Ovary (tissue), 9 donors: ENCODE results near the gene DOCK1. TPM values are rescaled to one million over a fixed set of nuclear protein-coding genes. Genes with fewer than 3 reads are reported as not detected.

ENCODE experiments used
- DNase-seq, 5 donors: peaks; one replicate each; pipeline ENCODE4 v3.0.0-alpha.2; 2019 to 2020
- H3K27ac ChIP-seq, 2 donors: fragments of 200-600 bp; one replicate each; pipeline versions ENCODE4 v1.5.1 to v1.8.0; 2019 to 2022
- H3K27me3 ChIP-seq: fragments of 200-600 bp; one replicate; pipeline ENCODE4 v1.8.0; 2022
- H3K36me3 ChIP-seq: fragments of 200-600 bp; sonication (generic); one replicate; pipeline ENCODE4 v1.5.1; 2019
- H3K4me1 ChIP-seq: one replicate; pipeline ENCODE4 v1.8.1; 2013; ENCODE audit warnings: mild to moderate bottlenecking, moderate library complexity; ENCODE audit not compliant: insufficient read depth
- H3K4me3 ChIP-seq: fragments of 200-600 bp; sonication (generic); one replicate; pipeline ENCODE4 v1.5.1; 2017
- H3K9me3 ChIP-seq, 2 donors: fragments of 200-600 bp in 1 of 2; sonication (generic) in 1 of 2; one replicate each; pipeline versions ENCODE4 v1.5.1 to v1.8.1; 2013 to 2019; ENCODE audit warnings: mild to moderate bottlenecking in 1 of 2, moderate library complexity in 1 of 2
- EP300 ChIP-seq: sonication (generic); formaldehyde crosslinking; IDR thresholded peaks from one replicate; pipeline ENCODE4 v1.6.1; 2017; ENCODE audit warnings: antibody characterized with exemption
- POLR2A ChIP-seq: fragments of 450-650 bp; IDR thresholded peaks from one replicate; pipeline ENCODE4 v1.6.1; 2017; ENCODE audit warnings: antibody characterized with exemption, mild to moderate bottlenecking, moderate library complexity
- WGBS, 3 donors: extraction: QIAGEN DNeasy Blood & Tissue Kit in 1 of 3; methylation state at CpG; one replicate each; pipeline versions ENCODE4 v1.1.5 to v1.1.7; 2013 to 2017; 5-methylcytosine and 5-hydroxymethylcytosine counted together
- intact Hi-C, 4 donors: fragments of 100-400 bp; cut with DNase I; formaldehyde crosslinking; loops; one replicate each; pipeline versions ENCODE4 v1.11.0 to v1.15.1; 2022 to 2023
- polyA plus RNA-seq, 2 donors: library from polyadenylated mRNA; stranded (reverse); fragments of 200-250 nt in 1 of 2; fragments of 350-450 nt in 1 of 2; fragmentation: Illumina TruSeq in 1 of 2; extraction: RNeasy Lipid Tissue Mini Kit (QIAGEN cat#74804) in 1 of 2; gene quantifications; one replicate each; pipeline ENCODE4 v1.2.3, GENCODE V29; 2013 to 2014
- total RNA-seq, 7 donors: library from RNA; depleted of rRNA in 2 of 7; stranded (reverse); fragments of >200 nt in 2 of 7; fragmentation: NEBNext Ultra II Directional in 3 of 7; extraction: Animal tissue kit (Norgen Biotek cat#: 25700) in 3 of 7; gene quantifications; one replicate each; pipeline versions ENCODE4 v1.1.0 to v1.2.4, GENCODE V29; 2016 to 2023
- TF ChIP-seq, protein P1 (sequence below), 3 donors: fragments of 450-650 bp in 2 of 3; fragments of 200-600 bp in 1 of 3; IDR thresholded peaks; one replicate each; pipeline versions ENCODE4 v1.5.1 to v1.8.0; 2016 to 2022; ENCODE audit warnings: antibody characterized with exemption in 3 of 3, mild to moderate bottlenecking in 1 of 3
- donor health status: DM: no; HTN: no; CAD: no; lungs with moderate emphysema.
- donor health status: DM: no; HTN: no; CAD: no.
- donor health status: Bipolar disorder and iron deficiency.
- donor health status: DM: yes; HTN: yes; CAD: no.
- donor health status: DM: no; HTN: no; CAD: no.
- donor health status: DM: yes; HTN: yes; CAD: no.

DOCK1 gene
- total and polyA plus RNA-seq, 9 donors: 24.7 to 68.3 (median 51.1) TPM

DNA sequence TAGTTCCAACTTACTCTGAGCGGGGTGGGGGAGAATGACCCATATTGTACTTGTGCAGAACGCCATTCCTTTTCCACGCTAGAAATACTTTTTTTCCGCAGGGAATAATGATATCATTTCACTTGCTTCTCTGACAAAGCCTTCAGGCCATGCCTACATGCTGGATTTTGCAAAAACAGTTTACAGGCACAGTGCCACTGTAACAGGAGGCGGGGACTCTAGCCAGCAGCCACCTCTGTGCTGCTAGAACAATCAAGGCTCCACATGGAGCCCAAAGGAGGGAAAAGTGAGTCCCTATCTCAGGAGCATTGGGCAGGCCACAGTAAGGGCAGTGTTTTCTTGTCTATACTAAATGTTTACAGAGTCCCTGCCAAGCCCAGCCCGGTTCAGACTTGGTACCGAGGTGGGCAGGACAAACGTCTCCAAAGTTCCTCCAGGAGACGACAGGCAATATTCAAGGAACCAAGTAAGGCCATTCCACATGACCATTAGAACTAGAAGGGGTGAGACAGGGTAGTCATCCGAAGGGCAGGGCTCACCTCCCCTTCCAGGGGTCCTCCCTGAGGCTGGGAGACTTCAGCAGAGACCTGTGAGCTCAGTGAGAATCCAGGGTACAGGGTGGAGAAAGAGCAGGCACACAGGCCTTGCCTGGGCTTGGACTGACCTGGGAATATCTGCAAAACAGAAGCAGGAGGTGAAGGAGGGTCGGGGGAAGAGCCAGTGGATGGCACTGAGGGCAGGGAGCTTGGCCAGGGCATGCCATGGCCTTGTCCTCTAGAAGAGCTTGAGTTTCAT, 553.0 kb downstream of the DOCK1 start:
- WGBS, 3 donors: 90 to 94% (median 91%) methylated on average over 11 of the region's 11 CpGs
- intact Hi-C loops: no loop called here
- Histone ChIP-seq H3K4me3 (no peak overlapping the region), H3K36me3 (no peaks in the 10 kb centered on the region), H3K4me1 (no peaks in the 10 kb centered on the region), H3K27ac (no peak overlapping the region), H3K9me3 (no peaks in the 10 kb centered on the region), H3K27me3 (no peaks in the 10 kb centered on the region)
- no peak for TF ChIP-seq EP300
- TF ChIP-seq POLR2A: no peak
- TF ChIP-seq, protein P1, sequence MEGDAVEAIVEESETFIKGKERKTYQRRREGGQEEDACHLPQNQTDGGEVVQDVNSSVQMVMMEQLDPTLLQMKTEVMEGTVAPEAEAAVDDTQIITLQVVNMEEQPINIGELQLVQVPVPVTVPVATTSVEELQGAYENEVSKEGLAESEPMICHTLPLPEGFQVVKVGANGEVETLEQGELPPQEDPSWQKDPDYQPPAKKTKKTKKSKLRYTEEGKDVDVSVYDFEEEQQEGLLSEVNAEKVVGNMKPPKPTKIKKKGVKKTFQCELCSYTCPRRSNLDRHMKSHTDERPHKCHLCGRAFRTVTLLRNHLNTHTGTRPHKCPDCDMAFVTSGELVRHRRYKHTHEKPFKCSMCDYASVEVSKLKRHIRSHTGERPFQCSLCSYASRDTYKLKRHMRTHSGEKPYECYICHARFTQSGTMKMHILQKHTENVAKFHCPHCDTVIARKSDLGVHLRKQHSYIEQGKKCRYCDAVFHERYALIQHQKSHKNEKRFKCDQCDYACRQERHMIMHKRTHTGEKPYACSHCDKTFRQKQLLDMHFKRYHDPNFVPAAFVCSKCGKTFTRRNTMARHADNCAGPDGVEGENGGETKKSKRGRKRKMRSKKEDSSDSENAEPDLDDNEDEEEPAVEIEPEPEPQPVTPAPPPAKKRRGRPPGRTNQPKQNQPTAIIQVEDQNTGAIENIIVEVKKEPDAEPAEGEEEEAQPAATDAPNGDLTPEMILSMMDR (IDR thresholded peaks at IDR 0.05): no peak
- no peak for DNase-seq

DNA sequence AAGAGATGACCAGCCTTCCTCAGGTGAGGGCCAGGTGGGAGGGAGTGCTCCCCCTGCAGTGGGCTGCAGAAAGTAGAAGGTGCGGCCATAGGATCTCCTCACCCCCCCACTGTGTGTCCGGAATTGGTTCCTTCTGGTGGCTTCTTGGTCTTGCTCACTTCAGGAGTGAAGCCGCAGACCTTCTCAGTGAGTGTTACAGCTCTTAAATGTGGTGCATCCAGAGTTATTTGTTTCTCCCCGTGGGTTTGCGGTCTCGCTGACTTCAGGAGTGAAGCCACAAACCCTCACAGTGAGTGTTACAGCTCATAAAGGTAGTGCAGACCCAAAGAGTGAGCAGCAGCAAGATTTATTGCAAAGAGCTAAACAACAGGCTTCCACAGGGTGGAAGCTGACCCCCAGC, 553.6 kb downstream of the DOCK1 start:
- intact Hi-C loops: no loop called here
- no peaks in the 10 kb centered on the region for H3K27me3 ChIP-seq
- no peaks in the 10 kb centered on the region for H3K9me3 ChIP-seq
- TF ChIP-seq, protein P1 (IDR thresholded peaks at IDR 0.05): no peak
- TF ChIP-seq POLR2A: no peak
- no peak for TF ChIP-seq EP300
- H3K4me3 ChIP-seq: no peak overlapping the region
- DNase-seq: no peak
- 84 to 99% (median 93%) methylated on average over 6 of the region's 6 CpGs for WGBS, 3 donors
- no peaks in the 10 kb centered on the region for H3K36me3 ChIP-seq
- H3K4me1 ChIP-seq: no peaks in the 10 kb centered on the region
- no peak overlapping the region for H3K27ac ChIP-seq

DNA sequence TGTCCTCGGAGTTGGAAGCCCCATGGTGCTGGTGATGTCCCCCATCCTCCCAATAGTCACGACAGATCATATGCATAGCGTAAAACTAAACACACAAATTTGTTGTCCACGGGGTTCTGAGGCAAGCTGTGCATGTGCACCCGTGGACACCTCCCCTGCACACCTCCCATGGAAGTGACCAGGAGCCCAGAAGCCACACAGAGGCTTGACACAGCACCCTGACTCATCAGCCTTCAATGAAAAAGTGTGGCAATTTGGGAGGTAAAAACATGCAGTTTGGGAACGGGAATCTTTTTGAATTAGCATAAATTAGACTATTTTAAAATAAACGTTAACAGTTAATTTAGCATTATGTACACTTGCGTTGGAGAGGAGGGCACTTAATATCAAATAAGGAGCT, 554.7 kb downstream of the DOCK1 start:
- 63 to 79% (median 76%) methylated on average over 8 of the region's 8 CpGs for WGBS, 3 donors

DNA sequence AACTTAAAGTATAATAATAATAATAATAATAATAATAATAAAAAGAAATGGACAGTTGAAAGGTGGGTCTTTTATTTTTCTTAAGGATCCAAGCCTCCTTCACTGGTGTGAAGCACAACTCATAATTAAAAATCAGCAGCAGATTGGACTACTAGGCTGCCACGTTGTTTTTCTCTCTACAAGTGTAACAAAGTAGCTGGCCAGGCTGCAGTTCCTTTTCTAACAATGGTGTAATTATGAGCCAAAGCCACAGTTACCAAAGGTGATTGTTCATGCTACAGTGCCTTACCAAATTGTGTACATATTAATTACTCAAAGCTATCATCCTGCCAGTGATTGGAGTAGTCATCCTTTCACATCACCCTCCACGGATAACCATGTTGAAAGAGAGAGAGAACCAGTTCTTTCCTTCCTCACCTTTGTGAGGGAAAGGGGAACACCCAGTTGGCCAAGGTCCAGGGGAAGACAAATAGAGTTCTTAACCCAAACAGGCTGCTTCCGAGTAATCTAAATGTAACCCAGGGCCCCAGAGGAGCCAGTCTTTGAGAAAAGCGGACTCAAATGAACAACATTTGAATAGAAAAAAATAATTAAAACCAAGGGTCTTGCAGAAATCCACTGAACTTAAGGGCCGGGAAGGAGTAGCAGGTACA, 557.5 kb downstream of the DOCK1 start:
- H3K4me3 ChIP-seq: no peak overlapping the region

More for the DNA sequence above, 554.7 kb downstream of the DOCK1 start:
- H3K9me3 ChIP-seq: no peaks in the 10 kb centered on the region
- no peak for DNase-seq
- TF ChIP-seq EP300 (no peak), POLR2A (no peak)
- TF ChIP-seq, protein P1 (IDR thresholded peaks at IDR 0.05): no peak
- intact Hi-C loops: no loop called here
- no peaks in the 10 kb centered on the region for H3K4me1 ChIP-seq
- H3K4me3 ChIP-seq: no peak overlapping the region
- H3K27ac ChIP-seq: no peak overlapping the region
- H3K36me3 ChIP-seq: no peaks in the 10 kb centered on the region
- no peaks in the 10 kb centered on the region for H3K27me3 ChIP-seq

DNA sequence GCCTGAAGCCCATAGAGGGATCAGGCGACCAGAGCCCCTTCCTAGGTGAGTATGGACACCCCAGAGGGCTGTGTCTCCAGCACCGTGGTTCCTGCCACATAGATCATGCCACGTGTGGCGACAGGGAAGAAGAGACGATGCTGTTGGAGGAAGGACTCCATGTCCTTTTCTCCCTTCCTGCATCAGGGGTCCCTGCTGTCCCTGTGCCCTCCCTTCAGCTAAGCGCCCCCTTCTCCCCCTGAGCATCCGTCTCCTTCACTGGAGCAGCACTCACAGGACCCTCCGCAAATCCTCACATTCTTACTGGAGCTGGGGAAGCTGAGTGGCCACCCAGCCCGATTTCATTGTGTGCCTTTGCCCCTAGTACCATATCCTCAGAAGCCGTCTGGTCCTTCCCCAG, 558.3 kb downstream of the DOCK1 start:
- 83 to 87% (median 84%) methylated on average over 10 of the region's 10 CpGs for whole genome bisulfite sequencing, 3 donors
- Histone ChIP-seq H3K4me3 (no peak overlapping the region), H3K36me3 (no peaks in the 10 kb centered on the region), H3K9me3 (no peaks in the 10 kb centered on the region), H3K27me3 (no peaks in the 10 kb centered on the region), H3K27ac (no peak overlapping the region), H3K4me1 (no peaks in the 10 kb centered on the region)
- intact Hi-C loops: no loop called here
- DNase-seq: no peak
- TF ChIP-seq POLR2A: no peak
- TF ChIP-seq, protein P1 (IDR thresholded peaks at IDR 0.05): no peak
- no peak for TF ChIP-seq EP300

More for the DNA sequence above, 557.5 kb downstream of the DOCK1 start:
- intact Hi-C loops: no loop called here
- WGBS, 3 donors: 76% methylated on average over 5 of the region's 5 CpGs
- Histone ChIP-seq H3K9me3 (no peaks in the 10 kb centered on the region), H3K4me1 (no peaks in the 10 kb centered on the region), H3K27ac (no peak overlapping the region), H3K27me3 (no peaks in the 10 kb centered on the region), H3K36me3 (no peaks in the 10 kb centered on the region)
- no peak for TF ChIP-seq EP300
- DNase-seq: no peak
